K562 (cell line): ENCODE results near the gene ID1. TPM values are rescaled to one million over a fixed set of nuclear protein-coding genes. Genes with fewer than 3 reads are reported as not detected.
A peak's percentile ranks its signal among the peaks of the same experiment; 100 is the strongest.

Source experiments
- ATAC-seq: fragments of 200-7000 bp; cut with Tn5 transposase; 3 replicates; pipeline ENCODE4 v1.9.1; 2020; ENCODE audit warnings: moderate library complexity
- BruUV-seq: library from RNA; stranded (reverse); fragments of 400-500 nt; replicated peaks from 2 replicates; lab custom pipeline; 2021; lab: Mats Ljungman, UMichigan
- CTCF ChIA-PET: fragments of 300-600 bp; formaldehyde crosslinking; extraction: SDS; loops from one replicate; lab custom pipeline; 2021; ENCODE audit warnings: low intra/inter-chr PET ratio; lab: Yijun Ruan, JAX
- POLR2A ChIA-PET: fragments of 300-600, 350-650 bp; sonication (Branson Sonifier 250); formaldehyde crosslinking; extraction: SDS; loops from one replicate; lab custom pipeline; 2021; ENCODE audit warnings: antibody characterized with exemption, inconsistent platforms; lab: Yijun Ruan, JAX
- DNase-seq, 4 experiments: peaks; one replicate each; pipeline versions ENCODE4 v3.0.0 to v3.0.0-alpha.2; 2011 to 2018; ENCODE audit warnings: low spot score in 3 of 4, mixed read lengths in 3 of 4; ENCODE audit errors: extremely low read depth in 1 of 4
- FAIRE-seq: peaks from 2 replicates; lab custom pipeline; 2011; peaks lifted over from hg19 to GRCh38; lab: Jason Lieb, UNC
- H2AFZ ChIP-seq: 2 replicates; pipeline ENCODE4 v1.6.0; 2011; ENCODE audit warnings: low read depth, low read length, control low read depth, inconsistent platforms
- H3K27ac ChIP-seq: fragments of 200-600 bp; 3 replicates; pipeline ENCODE4 v1.8.0; 2011; ENCODE audit warnings: low read depth, mild to moderate bottlenecking, control low read depth, inconsistent platforms, low read length, moderate library complexity, mixed read lengths; ENCODE audit errors: extremely low read depth
- H3K27me3 ChIP-seq, 2 experiments: fragments of 300-600 bp in 1 of 2; 2 replicates in 1 of 2; 3 replicates in 1 of 2; pipeline versions ENCODE4 v1.6.0 to v1.8.0; 2011; ENCODE audit warnings: inconsistent platforms in 2 of 2, low read length in 2 of 2, mild to moderate bottlenecking in 1 of 2, mixed read lengths in 1 of 2, moderate library complexity in 1 of 2; ENCODE audit not compliant: control insufficient read depth in 2 of 2, insufficient read depth in 2 of 2
- H3K36me3 ChIP-seq: fragments of 300-600 bp; 3 replicates; pipeline ENCODE4 v1.8.0; 2011; ENCODE audit warnings: mild to moderate bottlenecking, low read length, inconsistent platforms; ENCODE audit not compliant: control insufficient read depth, insufficient read depth
- H3K4me1 ChIP-seq, 2 experiments: fragments of 200-600 bp in 1 of 2; replicated peaks in 1 of 2; 2 replicates in 1 of 2; 3 replicates in 1 of 2; pipeline versions ENCODE4 v1.5.1 to v1.8.0; 2011; ENCODE audit warnings: inconsistent platforms in 2 of 2, low read length in 2 of 2, mild to moderate bottlenecking in 1 of 2, mixed read lengths in 1 of 2, moderate library complexity in 1 of 2; ENCODE audit not compliant: control insufficient read depth in 2 of 2, insufficient read depth in 2 of 2
- H3K4me2 ChIP-seq: 2 replicates; pipeline ENCODE4 v1.6.1; 2011; ENCODE audit warnings: low read length, control low read depth, inconsistent platforms, mixed read lengths; ENCODE audit not compliant: insufficient read depth
- H3K4me3 ChIP-seq: fragments of 200-600 bp; sonication (generic), shearing (Covaris generic); 2 replicates; pipeline ENCODE4 v1.5.1; 2016; ENCODE audit warnings: control low read depth, inconsistent platforms
- H3K79me2 ChIP-seq: fragments of 200-600 bp; 3 replicates; pipeline ENCODE4 v1.8.0; 2011; ENCODE audit warnings: low read length, inconsistent platforms; ENCODE audit not compliant: control insufficient read depth, insufficient read depth
- H3K9ac ChIP-seq, 2 experiments: 2 replicates each; pipeline versions ENCODE4 v1.6.0 to v1.6.1; 2011; ENCODE audit warnings: low read depth in 2 of 2, low read length in 2 of 2, control low read depth in 1 of 2, inconsistent platforms in 1 of 2, mild to moderate bottlenecking in 1 of 2, mixed read lengths in 1 of 2; ENCODE audit not compliant: insufficient read depth in 1 of 2
- H3K9me1 ChIP-seq: one replicate; pipeline ENCODE4 v1.6.0; 2011; ENCODE audit warnings: inconsistent platforms, mild to moderate bottlenecking, low read length, moderate library complexity; ENCODE audit not compliant: control insufficient read depth, insufficient read depth
- H3K9me3 ChIP-seq: replicated peaks from 2 replicates; pipeline ENCODE4 v1.5.1; 2011; ENCODE audit warnings: low read depth, low read length, inconsistent platforms; ENCODE audit not compliant: control insufficient read depth, insufficient read depth
- H4K20me1 ChIP-seq: replicated peaks from 2 replicates; pipeline ENCODE4 v1.6.1; 2011; ENCODE audit warnings: low read length, inconsistent platforms, mixed read lengths; ENCODE audit not compliant: control insufficient read depth, insufficient read depth
- CBX3 ChIP-seq, 2 experiments: IDR thresholded peaks; 1 replicate in 1 of 2; 2 replicates in 1 of 2; pipeline ENCODE4 v1.6.1; 2012; ENCODE audit warnings: inconsistent platforms in 2 of 2, low read length in 2 of 2, borderline replicate concordance in 1 of 2, control low read depth in 1 of 2
- PHF21A ChIP-seq: fragments of 450-650 bp; IDR thresholded peaks from 2 replicates; pipeline ENCODE4 v1.6.1; 2017; ENCODE audit warnings: low read depth, borderline replicate concordance
- POLR2G ChIP-seq: fragments of 200-400 bp; formaldehyde crosslinking; IDR thresholded peaks from 2 replicates; pipeline ENCODE4 v1.6.1; 2017; ENCODE audit warnings: low read depth, mild to moderate bottlenecking, antibody characterized with exemption, low read length, moderate library complexity
- RAD21 ChIP-seq, 2 experiments: fragments of 250-450 bp in 1 of 2; fragments of 450-650 bp in 1 of 2; sonication (Bioruptor Pico) in 1 of 2; formaldehyde crosslinking in 1 of 2; IDR thresholded peaks in 1 of 2; conservative IDR thresholded peaks in 1 of 2; 2 replicates each; pipeline versions ENCODE4 v1.4.0 to v1.8.0; 2020 to 2022; ENCODE audit warnings: mild to moderate bottlenecking in 2 of 2, moderate library complexity in 1 of 2
- RBM22 ChIP-seq: fragments of 200-400 bp; formaldehyde crosslinking; IDR thresholded peaks from 2 replicates; pipeline ENCODE4 v1.6.1; 2018; ENCODE audit warnings: low read length, low read depth; ENCODE audit not compliant: poor library complexity, severe bottlenecking
- ZNF197 ChIP-seq: fragments of 200-800 bp; sonication (Bioruptor generic); IDR thresholded peaks from 2 replicates; pipeline ENCODE4 v1.6.1; 2016; ENCODE audit warnings: low read depth, missing genetic modification characterization, missing compliant biosample characterization
- ZNF274 ChIP-seq: IDR thresholded peaks from 2 replicates; pipeline ENCODE4 v1.6.1; 2011; ENCODE audit warnings: low read depth, mild to moderate bottlenecking, low read length, moderate library complexity, borderline replicate concordance
- WGBS: fragments of 100-300 bp; shearing (Covaris generic); methylation state at CpG from one replicate; pipeline ENCODE4 v1.1.6; 2016; ENCODE audit warnings: low coverage, mixed read lengths; ENCODE audit not compliant: insufficient coverage; ENCODE audit errors: missing lambda C conversion rate; 5-methylcytosine and 5-hydroxymethylcytosine counted together
- in situ Hi-C: fragments of 300-500 bp; cut with MboI; formaldehyde crosslinking; loops from 4 replicates; pipeline ENCODE4 v1.15.0; 2018; ENCODE audit warnings: inconsistent platforms, mixed read lengths
- intact Hi-C: fragments of 100-400 bp; cut with micrococcal nuclease; formaldehyde crosslinking; loops from 2 replicates; pipeline ENCODE4 v1.14.2; 2022
- polyA plus RNA-seq, 8 experiments: library from polyadenylated mRNA; depleted of rRNA in 4 of 8; stranded (reverse) in 5 of 8; unstranded in 3 of 8; fragments of >200 nt; fragmentation: Nextera tagmentation in 2 of 8; fragmentation: Illumina TruSeq in 1 of 8; extraction: Ambion mirVana in 2 of 8; extraction: Trizol in 1 of 8; gene quantifications; 2 replicates each; pipeline versions ENCODE4 v1.2.1 to v1.2.3, GENCODE V29; 2011 to 2014; ENCODE audit warnings: inconsistent platforms in 1 of 8, missing spikeins in 1 of 8
- total RNA-seq, 7 experiments: library from RNA; depleted of rRNA in 6 of 7; stranded (reverse); fragments of >200 nt in 6 of 7; fragmentation: Illumina TruSeq in 2 of 7; extraction: Trizol in 2 of 7; gene quantifications; 2 replicates each; pipeline versions ENCODE4 v1.2.1 to v1.2.3, GENCODE V29; 2011 to 2021; ENCODE audit warnings: low replicate concordance in 1 of 7
- TF ChIP-seq, protein P1 (sequence below): fragments of 200-400 bp; formaldehyde crosslinking; IDR thresholded peaks from 2 replicates; pipeline ENCODE4 v1.6.1; 2017; ENCODE audit warnings: mild to moderate bottlenecking, low read depth, low read length, moderate library complexity

ID1 gene
- total and polyA plus RNA-seq, 9 of the 15 experiments (the other 6 are each of a cell fraction or from before 2014, with no cell fraction given) = 1.4 to 358 (median 65.0) TPM

GRCh38 chr20:31565699-31566318 lies 39.3 kb upstream of the ID1 start:
- in situ Hi-C loops = no loop called here
- H3K4me1 ChIP-seq = peaks cover 10 to 41% of the 10 kb centered on the region in 2 experiments; a peak in 4 of 5 replicates
- intact Hi-C loops = no loop called here
- ATAC-seq (no peak), DNase-seq (no peak), FAIRE-seq (no peak)
- H3K4me3 ChIP-seq = no peak overlapping the region
- ChIA-PET POLR2A (interaction anchor here (0.6 to 5.9 kb wide), 6 partner anchors 9 to 67 kb away, joined by 3 to 73 read pairs (median 4); partner anchors contain the start of gene ID1), CTCF (interaction anchor here (12.8 kb wide), 1 partner anchor 47 kb away, joined by 304 read pairs; no protein-coding TSS in a partner anchor)
- H2AFZ ChIP-seq = no peak overlapping the region
- no peaks in the 10 kb centered on the region for H3K9me3 ChIP-seq
- 96% methylated on average over 6 of the region's 6 CpGs for WGBS
- H3K79me2 ChIP-seq = no peaks in the 10 kb centered on the region; the same call in 2 of the 3 replicates
- H3K27me3 ChIP-seq = no peaks in the 10 kb centered on the region
- H3K9ac ChIP-seq = peak overlapping the region in 1 of 2 experiments; percentile 67; a peak in 2 of 4 replicates
- no peak overlapping the region for H3K4me2 ChIP-seq
- BruUV-seq = no TSS peak
- peaks cover under 1% of the 10 kb centered on the region for H3K9me1 ChIP-seq
- no peaks in the 10 kb centered on the region for H4K20me1 ChIP-seq
- no peak for TF ChIP-seq RAD21 (CRISPR knock-in tag; conservative IDR thresholded peaks at IDR 0.05 in 1 of 2, IDR thresholded peaks at IDR 0.05 in 1 of 2)
- TF ChIP-seq PHF21A = no peak
- no peak for TF ChIP-seq ZNF274
- TF ChIP-seq ZNF197 (CRISPR knock-in tag) = no peak
- peak; percentile 70 for TF ChIP-seq POLR2G
- TF ChIP-seq, protein P1, sequence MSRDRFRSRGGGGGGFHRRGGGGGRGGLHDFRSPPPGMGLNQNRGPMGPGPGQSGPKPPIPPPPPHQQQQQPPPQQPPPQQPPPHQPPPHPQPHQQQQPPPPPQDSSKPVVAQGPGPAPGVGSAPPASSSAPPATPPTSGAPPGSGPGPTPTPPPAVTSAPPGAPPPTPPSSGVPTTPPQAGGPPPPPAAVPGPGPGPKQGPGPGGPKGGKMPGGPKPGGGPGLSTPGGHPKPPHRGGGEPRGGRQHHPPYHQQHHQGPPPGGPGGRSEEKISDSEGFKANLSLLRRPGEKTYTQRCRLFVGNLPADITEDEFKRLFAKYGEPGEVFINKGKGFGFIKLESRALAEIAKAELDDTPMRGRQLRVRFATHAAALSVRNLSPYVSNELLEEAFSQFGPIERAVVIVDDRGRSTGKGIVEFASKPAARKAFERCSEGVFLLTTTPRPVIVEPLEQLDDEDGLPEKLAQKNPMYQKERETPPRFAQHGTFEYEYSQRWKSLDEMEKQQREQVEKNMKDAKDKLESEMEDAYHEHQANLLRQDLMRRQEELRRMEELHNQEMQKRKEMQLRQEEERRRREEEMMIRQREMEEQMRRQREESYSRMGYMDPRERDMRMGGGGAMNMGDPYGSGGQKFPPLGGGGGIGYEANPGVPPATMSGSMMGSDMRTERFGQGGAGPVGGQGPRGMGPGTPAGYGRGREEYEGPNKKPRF = no peak
- peak; percentile 36 for TF ChIP-seq RBM22
- TF ChIP-seq CBX3 (IDR thresholded peaks at IDR 0.05; ENCODE audit: borderline replicate concordance in 1 of 2, low read length in 2 of 2) = no peak
- H3K27ac ChIP-seq = no peak overlapping the region
- peaks cover 91% of the 10 kb centered on the region for H3K36me3 ChIP-seq
